ENCODE data around the gene CAPN15. TPM values are rescaled to one million over a fixed set of nuclear protein-coding genes. Genes with fewer than 3 reads are reported as not detected.

The CAPN15 gene
- total and polyA plus RNA-seq, 9 of the 15 experiments (the other 6 are each of a cell fraction or from before 2014, with no cell fraction given) = 0.62 to 111 (median 14.2) TPM

DNA sequence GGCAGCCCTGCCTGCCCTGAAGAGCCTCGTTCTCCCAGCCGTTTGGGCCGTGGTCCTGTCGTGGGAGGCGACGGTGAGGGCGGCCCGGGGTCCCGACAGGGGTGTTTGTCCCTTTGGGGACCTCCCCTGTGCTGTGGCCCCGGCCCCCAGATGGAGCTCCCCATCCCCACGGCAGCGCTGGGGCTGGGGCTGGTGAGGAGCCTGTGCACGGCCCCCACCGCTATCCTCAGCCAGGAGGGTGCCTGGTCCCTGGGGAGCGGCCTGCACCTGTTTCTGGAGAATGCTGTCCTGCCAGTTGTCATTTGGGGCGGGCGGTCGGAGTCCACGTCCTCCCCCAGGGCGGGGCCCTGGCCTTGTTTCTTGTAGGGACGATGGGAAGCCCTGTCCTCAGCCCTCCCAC, 6.6 kb downstream of the CAPN15 start:
- H3K9me1 ChIP-seq (ENCODE audit: control insufficient read depth, insufficient read depth, low read length) = peaks cover 12% of the 10 kb centered on the region
- WGBS (ENCODE audit: insufficient coverage, low coverage, missing lambda C conversion rate) = 93% methylated on average over 5 of the region's 21 CpGs
- POLR2A ChIA-PET = interaction anchor here (0.5 to 1.0 kb wide), 2 partner anchors 9 to 141 kb away, joined by 3 to 4 read pairs; partner anchors contain the start of gene RHBDL1
- H3K27ac ChIP-seq (ENCODE audit: extremely low read depth, low read depth, low read length) = no peak overlapping the region
- no peaks in the 10 kb centered on the region for H3K9me3 ChIP-seq (replicated peaks; ENCODE audit: control insufficient read depth, insufficient read depth, low read depth, low read length)
- H2AFZ ChIP-seq (ENCODE audit: low read depth, low read length) = no peak overlapping the region
- peaks cover 6 to 80% of the 10 kb centered on the region in 2 experiments for H3K4me1 ChIP-seq (replicated peaks in 1 of 2; ENCODE audit: control insufficient read depth in 2 of 2, insufficient read depth in 2 of 2, low read length in 2 of 2)
- DNase-seq (ENCODE audit: extremely low read depth in 1 of 4, low spot score in 3 of 4) (peak in 2 of 4 experiments; percentile 40 to 51), FAIRE-seq (no peak), ATAC-seq (no peak)
- H3K27me3 ChIP-seq (ENCODE audit: control insufficient read depth in 2 of 2, insufficient read depth in 2 of 2, low read length in 2 of 2) = no peaks in the 10 kb centered on the region
- in situ Hi-C loops (cut with MboI) = no loop called here
- BruUV-seq (replicated peaks) = no TSS peak
- intact Hi-C loops (cut with micrococcal nuclease) = no loop called here
- H3K4me3 ChIP-seq = no peak overlapping the region
- H3K9ac ChIP-seq (ENCODE audit: insufficient read depth in 1 of 2, low read depth in 2 of 2, low read length in 2 of 2) = peak overlapping the region in 1 of 2 experiments; percentile 16; a peak in 1 of 4 replicates
- peaks cover 69% of the 10 kb centered on the region; the same call in 1 of the 3 replicates for H3K36me3 ChIP-seq (ENCODE audit: control insufficient read depth, insufficient read depth, low read length)
- CTCF ChIA-PET (ENCODE audit: low intra/inter-chr PET ratio) = no interaction called here
- H4K20me1 ChIP-seq (replicated peaks; ENCODE audit: control insufficient read depth, insufficient read depth, low read length) = peaks cover 16% of the 10 kb centered on the region
- H3K4me2 ChIP-seq (ENCODE audit: insufficient read depth, low read length) = no peak overlapping the region
- H3K79me2 ChIP-seq (ENCODE audit: control insufficient read depth, insufficient read depth, low read length) = peaks cover 96% of the 10 kb centered on the region
- no peak for TF ChIP-seq ZSCAN29 (IDR thresholded peaks at IDR 0.05)
- no peak for TF ChIP-seq ZNF79 (CRISPR knock-in tag; IDR thresholded peaks at IDR 0.05; ENCODE audit: low read depth)
- TF ChIP-seq POLR3A (IDR thresholded peaks at IDR 0.05; ENCODE audit: borderline replicate concordance, extremely low read depth, insufficient read depth, insufficient read length) = no peak
- TF ChIP-seq, protein P1, sequence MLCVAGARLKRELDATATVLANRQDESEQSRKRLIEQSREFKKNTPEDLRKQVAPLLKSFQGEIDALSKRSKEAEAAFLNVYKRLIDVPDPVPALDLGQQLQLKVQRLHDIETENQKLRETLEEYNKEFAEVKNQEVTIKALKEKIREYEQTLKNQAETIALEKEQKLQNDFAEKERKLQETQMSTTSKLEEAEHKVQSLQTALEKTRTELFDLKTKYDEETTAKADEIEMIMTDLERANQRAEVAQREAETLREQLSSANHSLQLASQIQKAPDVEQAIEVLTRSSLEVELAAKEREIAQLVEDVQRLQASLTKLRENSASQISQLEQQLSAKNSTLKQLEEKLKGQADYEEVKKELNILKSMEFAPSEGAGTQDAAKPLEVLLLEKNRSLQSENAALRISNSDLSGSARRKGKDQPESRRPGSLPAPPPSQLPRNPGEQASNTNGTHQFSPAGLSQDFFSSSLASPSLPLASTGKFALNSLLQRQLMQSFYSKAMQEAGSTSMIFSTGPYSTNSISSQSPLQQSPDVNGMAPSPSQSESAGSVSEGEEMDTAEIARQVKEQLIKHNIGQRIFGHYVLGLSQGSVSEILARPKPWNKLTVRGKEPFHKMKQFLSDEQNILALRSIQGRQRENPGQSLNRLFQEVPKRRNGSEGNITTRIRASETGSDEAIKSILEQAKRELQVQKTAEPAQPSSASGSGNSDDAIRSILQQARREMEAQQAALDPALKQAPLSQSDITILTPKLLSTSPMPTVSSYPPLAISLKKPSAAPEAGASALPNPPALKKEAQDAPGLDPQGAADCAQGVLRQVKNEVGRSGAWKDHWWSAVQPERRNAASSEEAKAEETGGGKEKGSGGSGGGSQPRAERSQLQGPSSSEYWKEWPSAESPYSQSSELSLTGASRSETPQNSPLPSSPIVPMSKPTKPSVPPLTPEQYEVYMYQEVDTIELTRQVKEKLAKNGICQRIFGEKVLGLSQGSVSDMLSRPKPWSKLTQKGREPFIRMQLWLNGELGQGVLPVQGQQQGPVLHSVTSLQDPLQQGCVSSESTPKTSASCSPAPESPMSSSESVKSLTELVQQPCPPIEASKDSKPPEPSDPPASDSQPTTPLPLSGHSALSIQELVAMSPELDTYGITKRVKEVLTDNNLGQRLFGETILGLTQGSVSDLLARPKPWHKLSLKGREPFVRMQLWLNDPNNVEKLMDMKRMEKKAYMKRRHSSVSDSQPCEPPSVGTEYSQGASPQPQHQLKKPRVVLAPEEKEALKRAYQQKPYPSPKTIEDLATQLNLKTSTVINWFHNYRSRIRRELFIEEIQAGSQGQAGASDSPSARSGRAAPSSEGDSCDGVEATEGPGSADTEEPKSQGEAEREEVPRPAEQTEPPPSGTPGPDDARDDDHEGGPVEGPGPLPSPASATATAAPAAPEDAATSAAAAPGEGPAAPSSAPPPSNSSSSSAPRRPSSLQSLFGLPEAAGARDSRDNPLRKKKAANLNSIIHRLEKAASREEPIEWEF (CRISPR knock-in tag; IDR thresholded peaks at IDR 0.05) = no peak
- TF ChIP-seq DMBX1 (CRISPR knock-in tag; IDR thresholded peaks at IDR 0.05; ENCODE audit: borderline replicate concordance) = no peak
- TF ChIP-seq PATZ1 (CRISPR knock-in tag; IDR thresholded peaks at IDR 0.05; ENCODE audit: borderline replicate concordance) = no peak
- no peak for TF ChIP-seq NR2C2 (CRISPR knock-in tag; IDR thresholded peaks at IDR 0.05)
- TF ChIP-seq NR2C2 (tag; IDR thresholded peaks at IDR 0.05) = no peak
- TF ChIP-seq, protein P2, sequence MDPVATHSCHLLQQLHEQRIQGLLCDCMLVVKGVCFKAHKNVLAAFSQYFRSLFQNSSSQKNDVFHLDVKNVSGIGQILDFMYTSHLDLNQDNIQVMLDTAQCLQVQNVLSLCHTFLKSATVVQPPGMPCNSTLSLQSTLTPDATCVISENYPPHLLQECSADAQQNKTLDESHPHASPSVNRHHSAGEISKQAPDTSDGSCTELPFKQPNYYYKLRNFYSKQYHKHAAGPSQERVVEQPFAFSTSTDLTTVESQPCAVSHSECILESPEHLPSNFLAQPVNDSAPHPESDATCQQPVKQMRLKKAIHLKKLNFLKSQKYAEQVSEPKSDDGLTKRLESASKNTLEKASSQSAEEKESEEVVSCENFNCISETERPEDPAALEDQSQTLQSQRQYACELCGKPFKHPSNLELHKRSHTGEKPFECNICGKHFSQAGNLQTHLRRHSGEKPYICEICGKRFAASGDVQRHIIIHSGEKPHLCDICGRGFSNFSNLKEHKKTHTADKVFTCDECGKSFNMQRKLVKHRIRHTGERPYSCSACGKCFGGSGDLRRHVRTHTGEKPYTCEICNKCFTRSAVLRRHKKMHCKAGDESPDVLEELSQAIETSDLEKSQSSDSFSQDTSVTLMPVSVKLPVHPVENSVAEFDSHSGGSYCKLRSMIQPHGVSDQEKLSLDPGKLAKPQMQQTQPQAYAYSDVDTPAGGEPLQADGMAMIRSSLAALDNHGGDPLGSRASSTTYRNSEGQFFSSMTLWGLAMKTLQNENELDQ (CRISPR knock-in tag; IDR thresholded peaks at IDR 0.05; ENCODE audit: borderline replicate concordance) = no peak
- TF ChIP-seq MCM5 (IDR thresholded peaks at IDR 0.05; ENCODE audit: low read depth) = no peak
- TF ChIP-seq DACH1 (IDR thresholded peaks at IDR 0.05; ENCODE audit: partially characterized antibody) = no peak
- no peak for TF ChIP-seq ZNF668 (CRISPR knock-in tag; IDR thresholded peaks at IDR 0.05)

Measured in K562 (cell line).